SK-N-SH (cell line): Measurements from ENCODE around the gene SNPH. TPM values are rescaled to one million over a fixed set of nuclear protein-coding genes. Genes with fewer than 3 reads are reported as not detected.
A peak's percentile ranks its signal among the peaks of the same experiment; 100 is the strongest.

ENCODE experiments used
- CTCF ChIA-PET: fragments of 300-600, 350-600 bp; formaldehyde crosslinking; extraction: SDS; loops from one replicate; lab custom pipeline; 2021; lab: Yijun Ruan, JAX
- POLR2A ChIA-PET: fragments of 350-600 bp; sonication (Branson Sonifier 250); formaldehyde crosslinking; extraction: SDS; loops from one replicate; lab custom pipeline; 2020; ENCODE audit warnings: antibody characterized with exemption, inconsistent platforms; lab: Yijun Ruan, JAX
- DNase-seq: peaks from one replicate; pipeline ENCODE4 v3.0.0; 2012
- H2AFZ ChIP-seq: fragments of 200-600 bp; sonication (generic); 2 replicates; pipeline ENCODE4 v1.8.1; 2016; ENCODE audit warnings: antibody characterized with exemption, mild to moderate bottlenecking, low read depth
- H3F3A ChIP-seq: fragments of 200-600 bp; sonication (generic); replicated peaks from 2 replicates; pipeline ENCODE3; 2016; ENCODE audit warnings: antibody characterized with exemption, mild to moderate bottlenecking; ENCODE audit not compliant: insufficient read depth
- H3K27ac ChIP-seq, 2 experiments: fragments of 200-500 bp in 1 of 2; fragments of 200-600 bp in 1 of 2; sonication (Bioruptor generic) in 1 of 2; sonication (generic), shearing (Covaris generic) in 1 of 2; 2 replicates each; pipeline versions ENCODE4 v1.5.1 to v1.6.1; 2014 to 2016; ENCODE audit warnings: low read depth in 2 of 2, inconsistent platforms in 1 of 2, low read length in 1 of 2, mild to moderate bottlenecking in 1 of 2, mixed read lengths in 1 of 2
- H3K27me3 ChIP-seq: fragments of 200-600 bp; sonication (generic), shearing (Covaris generic); 2 replicates; pipeline ENCODE4 v1.6.1; 2016; ENCODE audit warnings: mixed run types; ENCODE audit not compliant: insufficient read depth
- H3K36me3 ChIP-seq, 2 experiments: fragments of 200-500 bp in 1 of 2; fragments of 200-600 bp in 1 of 2; sonication (Bioruptor generic) in 1 of 2; sonication (generic) in 1 of 2; replicated peaks in 1 of 2; 2 replicates each; pipeline versions ENCODE3 to v1.5.1; 2014 to 2016; ENCODE audit warnings: low read length in 1 of 2, mild to moderate bottlenecking in 1 of 2; ENCODE audit not compliant: insufficient read depth in 2 of 2, control insufficient read depth in 1 of 2
- H3K4me1 ChIP-seq, 2 experiments: fragments of 200-500 bp in 1 of 2; fragments of 200-600 bp in 1 of 2; sonication (Bioruptor generic) in 1 of 2; sonication (generic), shearing (Covaris generic) in 1 of 2; 2 replicates each; pipeline versions ENCODE4 v1.5.1 to v1.6.1; 2014 to 2016; ENCODE audit warnings: low read depth in 1 of 2, low read length in 1 of 2, mixed run types in 1 of 2; ENCODE audit not compliant: insufficient read depth in 2 of 2, control insufficient read depth in 1 of 2
- H3K4me2 ChIP-seq: fragments of 200-600 bp; sonication (generic), shearing (Covaris generic); 2 replicates; pipeline ENCODE4 v1.6.1; 2017; ENCODE audit warnings: mixed run types
- H3K4me3 ChIP-seq, 2 experiments: fragments of 200-500 bp in 1 of 2; fragments of 200-600 bp in 1 of 2; sonication (Bioruptor generic) in 1 of 2; sonication (generic), shearing (Covaris generic) in 1 of 2; 2 replicates each; pipeline versions ENCODE4 v1.5.1 to v1.8.1; 2014 to 2016; ENCODE audit warnings: low read depth in 2 of 2, inconsistent platforms in 1 of 2, low read length in 1 of 2, mild to moderate bottlenecking in 1 of 2, mixed read lengths in 1 of 2, moderate library complexity in 1 of 2
- H3K79me2 ChIP-seq: fragments of 200-600 bp; sonication (generic); 2 replicates; pipeline ENCODE4 v1.8.1; 2017; ENCODE audit warnings: mild to moderate bottlenecking; ENCODE audit not compliant: insufficient read depth
- H3K9ac ChIP-seq: fragments of 200-600 bp; sonication (generic); 2 replicates; pipeline ENCODE4 v1.6.1; 2017; ENCODE audit warnings: mixed run types
- H3K9me2 ChIP-seq: fragments of 200-600 bp; sonication (generic); 2 replicates; pipeline ENCODE4 v1.6.1; 2017; ENCODE audit warnings: mixed run types
- H3K9me3 ChIP-seq: fragments of 200-600 bp; sonication (generic); 2 replicates; pipeline ENCODE4 v1.6.1; 2017; ENCODE audit warnings: mixed run types, mild to moderate bottlenecking, moderate library complexity
- H4K20me1 ChIP-seq: fragments of 200-600 bp; sonication (generic); 2 replicates; pipeline ENCODE4 v1.6.1; 2017; ENCODE audit warnings: mild to moderate bottlenecking, mixed run types; ENCODE audit not compliant: insufficient read depth
- ELF1 ChIP-seq: IDR thresholded peaks from 2 replicates; pipeline ENCODE4 v1.4.0; 2012
- EP300 ChIP-seq, 2 experiments: IDR thresholded peaks; 2 replicates each; pipeline versions ENCODE4 v1.4.0 to v1.6.1; 2012; ENCODE audit warnings: borderline replicate concordance in 1 of 2, low read depth in 1 of 2, low read length in 1 of 2
- FOSL2 ChIP-seq: IDR thresholded peaks from 2 replicates; pipeline ENCODE4 v1.4.0; 2012; ENCODE audit warnings: low read depth, mild to moderate bottlenecking, moderate library complexity, borderline replicate concordance
- FOXM1 ChIP-seq: IDR thresholded peaks from 2 replicates; pipeline ENCODE4 v1.4.0; 2012; ENCODE audit warnings: low read depth, mild to moderate bottlenecking
- GATA2 ChIP-seq: sonication (generic); formaldehyde crosslinking; IDR thresholded peaks from 2 replicates; pipeline ENCODE4 v1.5.0; 2020; ENCODE audit warnings: mild to moderate bottlenecking, missing genetic modification reagents
- MEF2A ChIP-seq: IDR thresholded peaks from 2 replicates; pipeline ENCODE4 v1.4.0; 2012; ENCODE audit warnings: low read depth, borderline replicate concordance
- MXI1 ChIP-seq: IDR thresholded peaks from 2 replicates; pipeline ENCODE4 v1.6.1; 2012; ENCODE audit warnings: mild to moderate bottlenecking, low read depth, low read length, improper control_type of control experiment
- NFIC ChIP-seq: IDR thresholded peaks from 2 replicates; pipeline ENCODE4 v1.4.0; 2012; ENCODE audit warnings: borderline replicate concordance
- NRF1 ChIP-seq: IDR thresholded peaks from 2 replicates; pipeline ENCODE4 v1.6.1; 2012; ENCODE audit warnings: low read depth, mild to moderate bottlenecking, low read length
- PBX3 ChIP-seq: IDR thresholded peaks from 2 replicates; pipeline ENCODE4; 2012
- RAD21 ChIP-seq: IDR thresholded peaks from 2 replicates; pipeline ENCODE4 v1.6.1; 2012; ENCODE audit warnings: mild to moderate bottlenecking, low read length
- RXRA ChIP-seq: IDR thresholded peaks from 2 replicates; pipeline ENCODE4 v1.4.0; 2012; ENCODE audit warnings: low read depth, mild to moderate bottlenecking, borderline replicate concordance
- SMC3 ChIP-seq: IDR thresholded peaks from 2 replicates; pipeline ENCODE4 v1.6.1; 2012; ENCODE audit warnings: low read depth, low read length, improper control_type of control experiment
- TAF1 ChIP-seq: IDR thresholded peaks from 2 replicates; pipeline ENCODE4 v1.6.1; 2012; ENCODE audit warnings: low read depth, mild to moderate bottlenecking, low read length, moderate library complexity, borderline replicate concordance
- TCF12 ChIP-seq: IDR thresholded peaks from 2 replicates; pipeline ENCODE4 v1.4.0; 2012
- USF1 ChIP-seq: IDR thresholded peaks from 2 replicates; pipeline ENCODE4 v1.4.0; 2012; ENCODE audit warnings: low read depth, borderline replicate concordance
- YY1 ChIP-seq: IDR thresholded peaks from 2 replicates; pipeline ENCODE4 v1.4.0; 2012; ENCODE audit warnings: low read depth, mild to moderate bottlenecking
- WGBS: methylation state at CpG from one replicate; pipeline ENCODE4 v1.1.6; 2017; ENCODE audit warnings: low lambda C conversion rate; 5-methylcytosine and 5-hydroxymethylcytosine counted together
- polyA plus RNA-seq, 3 experiments: library from polyadenylated mRNA; depleted of rRNA; stranded (reverse); fragments of >200 nt; gene quantifications; 2 replicates each; pipeline ENCODE4 v1.2.3, GENCODE V29; 2012

Gene SNPH
- polyA plus RNA-seq, 1 of the 3 experiments (the other 2 are of a cell fraction), result 2.5 TPM

- no peaks in the 10 kb centered on the region for H3K27me3 ChIP-seq
- H3K9ac ChIP-seq, result no peak overlapping the region
- 63% methylated on average over 5 of the region's 5 CpGs for WGBS
- no peak overlapping the region for H2AFZ ChIP-seq
- peaks cover 3% of the 10 kb centered on the region for H3F3A ChIP-seq
- POLR2A ChIA-PET, result no interaction called here
- no peak for DNase-seq
- no peaks in the 10 kb centered on the region for H3K79me2 ChIP-seq
- peak; percentile 17; the same call in 1 of the 2 replicates for TF ChIP-seq TCF12
- TF ChIP-seq YY1, result no peak
- TF ChIP-seq MXI1, result no peak
- TF ChIP-seq FOXM1, result no peak
- no peak for TF ChIP-seq EP300 (IDR thresholded peaks at IDR 0.05; ENCODE audit: borderline replicate concordance in 1 of 2, low read depth in 1 of 2, low read length in 1 of 2)
- TF ChIP-seq PBX3, result 0 out of 2 replicates have a peak, but pooled peaks have one; percentile 7
- no peak for TF ChIP-seq RAD21
- TF ChIP-seq RXRA, result no peak
- 0 out of 2 replicates have a peak, but pooled peaks have one; percentile 3 for TF ChIP-seq NFIC
- TF ChIP-seq, all 33 proteins: peak for 3
- peaks cover 0 to under 1% of the 10 kb centered on the region in 2 experiments for H3K36me3 ChIP-seq
- H3K4me3 ChIP-seq, result no peak overlapping the region
- H3K4me2 ChIP-seq, result no peak overlapping the region
- CTCF ChIA-PET, result no interaction called here
- peaks cover 0 to 7% of the 10 kb centered on the region in 2 experiments; a peak in 1 of 4 replicates for H3K4me1 ChIP-seq
- no peak overlapping the region for H3K27ac ChIP-seq
- no peaks in the 10 kb centered on the region for H4K20me1 ChIP-seq
- H3K9me2 ChIP-seq, result no peaks in the 10 kb centered on the region
- H3K9me3 ChIP-seq, result no peaks in the 10 kb centered on the region
Observed at GRCh38 chr20:1291191-1291741, 25.2 kb downstream of the SNPH start.

GRCh38 chr20:1292620-1293019, 26.5 kb downstream of the SNPH start:
- peaks cover 3% of the 10 kb centered on the region for H3F3A ChIP-seq
- no peak overlapping the region for H3K27ac ChIP-seq
- 88% methylated on average over 1 of the region's 1 CpG for WGBS
- peaks cover 0 to 7% of the 10 kb centered on the region in 2 experiments for H3K36me3 ChIP-seq
- H3K9me2 ChIP-seq, result no peaks in the 10 kb centered on the region
- H3K4me2 ChIP-seq, result no peak overlapping the region
- H3K79me2 ChIP-seq, result no peaks in the 10 kb centered on the region
- H3K27me3 ChIP-seq, result no peaks in the 10 kb centered on the region
- no peak overlapping the region for H3K9ac ChIP-seq
- TF ChIP-seq GATA2 (no peak), MEF2A (no peak), MXI1 (no peak), ELF1 (no peak), FOSL2 (no peak), USF1 (no peak), EP300 (IDR thresholded peaks at IDR 0.05; ENCODE audit: borderline replicate concordance in 1 of 2, low read depth in 1 of 2, low read length in 1 of 2) (no peak), FOXM1 (no peak), SMC3 (no peak), RXRA (no peak), TAF1 (no peak), NRF1 (no peak)
- H2AFZ ChIP-seq, result no peak overlapping the region
- no peaks in the 10 kb centered on the region for H4K20me1 ChIP-seq
- H3K4me1 ChIP-seq, result peaks cover 0 to 7% of the 10 kb centered on the region in 2 experiments; a peak in 1 of 4 replicates
- no peak overlapping the region for H3K4me3 ChIP-seq
- no peak for DNase-seq
- no peaks in the 10 kb centered on the region for H3K9me3 ChIP-seq
- ChIA-PET POLR2A (no interaction called here), CTCF (no interaction called here)
